Measurements from ENCODE around the gene PROCA1. TPM values are rescaled to one million over a fixed set of nuclear protein-coding genes. Genes with fewer than 3 reads are reported as not detected.

The PROCA1 gene
- total and polyA plus RNA-seq, 9 of the 15 experiments (the other 6 are each of a cell fraction or from before 2014, with no cell fraction given): 0.78 to 16.2 (median 5.6) TPM

DNA sequence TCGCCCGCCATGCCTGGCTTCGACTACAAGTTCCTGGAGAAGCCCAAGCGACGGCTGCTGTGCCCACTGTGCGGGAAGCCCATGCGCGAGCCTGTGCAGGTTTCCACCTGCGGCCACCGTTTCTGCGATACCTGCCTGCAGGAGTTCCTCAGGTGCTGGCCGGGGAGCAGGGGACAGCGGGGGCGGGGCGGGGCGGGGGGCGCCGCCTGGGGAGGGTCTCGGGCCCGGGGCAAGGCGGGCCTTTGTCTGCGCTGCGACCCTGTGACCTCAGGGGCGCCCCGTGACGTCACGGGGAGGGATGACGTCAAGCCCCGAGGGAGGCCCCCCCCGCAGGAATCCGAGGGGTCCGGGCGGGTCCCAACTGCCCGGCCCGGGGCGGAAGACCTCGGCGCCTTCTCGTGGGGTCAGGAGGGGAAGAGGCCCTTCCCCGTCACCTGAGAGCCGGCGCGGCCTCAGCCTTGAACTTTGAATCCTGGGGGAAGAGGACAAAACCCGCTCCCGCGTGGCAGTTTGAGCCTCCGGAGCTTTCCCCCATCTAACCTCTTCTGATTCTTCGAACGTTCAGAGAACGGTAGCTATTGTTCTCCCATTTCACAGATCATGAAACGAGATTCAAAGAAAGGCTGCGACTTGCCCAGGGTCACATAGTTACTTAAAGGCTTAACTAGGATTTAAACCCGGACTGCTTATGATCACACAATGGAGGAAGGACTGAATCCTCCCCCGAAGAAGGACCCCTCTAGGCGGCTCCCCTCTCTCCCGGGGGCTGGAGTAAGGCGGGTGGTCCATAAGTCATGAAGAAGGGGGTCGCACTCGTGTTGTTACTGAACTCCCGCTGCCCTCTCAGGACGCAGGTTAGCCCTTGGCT is 32.6 kb upstream of the PROCA1 start (continued):
- TF ChIP-seq, protein P1, sequence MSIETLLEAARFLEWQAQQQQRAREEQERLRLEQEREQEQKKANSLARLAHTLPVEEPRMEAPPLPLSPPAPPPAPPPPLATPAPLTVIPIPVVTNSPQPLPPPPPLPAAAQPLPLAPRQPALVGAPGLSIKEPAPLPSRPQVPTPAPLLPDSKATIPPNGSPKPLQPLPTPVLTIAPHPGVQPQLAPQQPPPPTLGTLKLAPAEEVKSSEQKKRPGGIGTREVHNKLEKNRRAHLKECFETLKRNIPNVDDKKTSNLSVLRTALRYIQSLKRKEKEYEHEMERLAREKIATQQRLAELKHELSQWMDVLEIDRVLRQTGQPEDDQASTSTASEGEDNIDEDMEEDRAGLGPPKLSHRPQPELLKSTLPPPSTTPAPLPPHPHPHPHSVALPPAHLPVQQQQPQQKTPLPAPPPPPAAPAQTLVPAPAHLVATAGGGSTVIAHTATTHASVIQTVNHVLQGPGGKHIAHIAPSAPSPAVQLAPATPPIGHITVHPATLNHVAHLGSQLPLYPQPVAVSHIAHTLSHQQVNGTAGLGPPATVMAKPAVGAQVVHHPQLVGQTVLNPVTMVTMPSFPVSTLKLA (conservative IDR thresholded peaks at IDR 0.05): no peak
- peak; percentile 80 for TF ChIP-seq PHF8 (IDR thresholded peaks at IDR 0.05; ENCODE audit: borderline replicate concordance, low read length)
- TF ChIP-seq SETDB1 (IDR thresholded peaks at IDR 0.05; ENCODE audit: low read length): no peak
- no peak for TF ChIP-seq CBX8 (IDR thresholded peaks at IDR 0.05; ENCODE audit: borderline replicate concordance, extremely low read depth, low read depth, low read length, poor library complexity, severe bottlenecking)
- TF ChIP-seq, protein P2, sequence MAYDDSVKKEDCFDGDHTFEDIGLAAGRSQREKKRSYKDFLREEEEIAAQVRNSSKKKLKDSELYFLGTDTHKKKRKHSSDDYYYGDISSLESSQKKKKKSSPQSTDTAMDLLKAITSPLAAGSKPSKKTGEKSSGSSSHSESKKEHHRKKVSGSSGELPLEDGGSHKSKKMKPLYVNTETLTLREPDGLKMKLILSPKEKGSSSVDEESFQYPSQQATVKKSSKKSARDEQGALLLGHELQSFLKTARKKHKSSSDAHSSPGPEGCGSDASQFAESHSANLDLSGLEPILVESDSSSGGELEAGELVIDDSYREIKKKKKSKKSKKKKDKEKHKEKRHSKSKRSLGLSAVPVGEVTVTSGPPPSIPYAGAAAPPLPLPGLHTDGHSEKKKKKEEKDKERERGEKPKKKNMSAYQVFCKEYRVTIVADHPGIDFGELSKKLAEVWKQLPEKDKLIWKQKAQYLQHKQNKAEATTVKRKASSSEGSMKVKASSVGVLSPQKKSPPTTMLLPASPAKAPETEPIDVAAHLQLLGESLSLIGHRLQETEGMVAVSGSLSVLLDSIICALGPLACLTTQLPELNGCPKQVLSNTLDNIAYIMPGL (CRISPR knock-in tag; IDR thresholded peaks at IDR 0.05): no peak
- TF ChIP-seq SIX5 (IDR thresholded peaks at IDR 0.05; ENCODE audit: borderline replicate concordance in 1 of 2, insufficient read depth in 1 of 2, low read depth in 1 of 2, low read length in 2 of 2): no peak
- TF ChIP-seq MYC (IDR thresholded peaks at IDR 0.05; ENCODE audit: low read depth, low read length): no peak; the same call in 1 of the 2 replicates
- no peak for TF ChIP-seq MYC (CRISPR knock-in tag; IDR thresholded peaks at IDR 0.05; ENCODE audit: borderline replicate concordance, low read depth)
- TF ChIP-seq PTRF (tag; IDR thresholded peaks at IDR 0.05): no peak
- no peak for TF ChIP-seq SRSF3 (IDR thresholded peaks at IDR 0.05; ENCODE audit: insufficient read depth, low read length)
- no peak for TF ChIP-seq ERF (CRISPR knock-in tag; IDR thresholded peaks at IDR 0.05)
- TF ChIP-seq ZNF146 (CRISPR knock-in tag; IDR thresholded peaks at IDR 0.05; ENCODE audit: unreplicated experiment): no peak
- TF ChIP-seq FUS (optimal IDR thresholded peaks at IDR 0.05; ENCODE audit: low read depth, low read length): no peak
- peak; percentile 75 for TF ChIP-seq RBM39 (optimal IDR thresholded peaks at IDR 0.05; ENCODE audit: low read depth, low read length)
- TF ChIP-seq, protein P3, sequence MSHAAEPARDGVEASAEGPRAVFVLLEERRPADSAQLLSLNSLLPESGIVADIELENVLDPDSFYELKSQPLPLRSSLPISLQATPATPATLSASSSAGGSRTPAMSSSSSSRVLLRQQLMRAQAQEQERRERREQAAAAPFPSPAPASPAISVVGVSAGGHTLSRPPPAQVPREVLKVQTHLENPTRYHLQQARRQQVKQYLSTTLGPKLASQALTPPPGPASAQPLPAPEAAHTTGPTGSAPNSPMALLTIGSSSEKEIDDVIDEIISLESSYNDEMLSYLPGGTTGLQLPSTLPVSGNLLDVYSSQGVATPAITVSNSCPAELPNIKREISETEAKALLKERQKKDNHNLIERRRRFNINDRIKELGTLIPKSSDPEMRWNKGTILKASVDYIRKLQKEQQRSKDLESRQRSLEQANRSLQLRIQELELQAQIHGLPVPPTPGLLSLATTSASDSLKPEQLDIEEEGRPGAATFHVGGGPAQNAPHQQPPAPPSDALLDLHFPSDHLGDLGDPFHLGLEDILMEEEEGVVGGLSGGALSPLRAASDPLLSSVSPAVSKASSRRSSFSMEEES (CRISPR knock-in tag; IDR thresholded peaks at IDR 0.05): no peak
- no peak for TF ChIP-seq SIN3B (IDR thresholded peaks at IDR 0.05; ENCODE audit: low read depth)
- no peak for TF ChIP-seq TAF9B (IDR thresholded peaks at IDR 0.05; ENCODE audit: partially characterized antibody)
- TF ChIP-seq DDX20 (tag; IDR thresholded peaks at IDR 0.05; ENCODE audit: low read depth): no peak
- no peak for TF ChIP-seq DIDO1 (tag; IDR thresholded peaks at IDR 0.05; ENCODE audit: low read depth)
- peak; percentile 56 for TF ChIP-seq RBM22 (IDR thresholded peaks at IDR 0.05; ENCODE audit: low read depth, low read length, poor library complexity, severe bottlenecking)
